Measurements from ENCODE around the gene WSB1. TPM values are rescaled to one million over a fixed set of nuclear protein-coding genes. Genes with fewer than 3 reads are reported as not detected.

The WSB1 gene
- total RNA-seq, 1 experiment from 2014 or later, result 157 TPM

DNA sequence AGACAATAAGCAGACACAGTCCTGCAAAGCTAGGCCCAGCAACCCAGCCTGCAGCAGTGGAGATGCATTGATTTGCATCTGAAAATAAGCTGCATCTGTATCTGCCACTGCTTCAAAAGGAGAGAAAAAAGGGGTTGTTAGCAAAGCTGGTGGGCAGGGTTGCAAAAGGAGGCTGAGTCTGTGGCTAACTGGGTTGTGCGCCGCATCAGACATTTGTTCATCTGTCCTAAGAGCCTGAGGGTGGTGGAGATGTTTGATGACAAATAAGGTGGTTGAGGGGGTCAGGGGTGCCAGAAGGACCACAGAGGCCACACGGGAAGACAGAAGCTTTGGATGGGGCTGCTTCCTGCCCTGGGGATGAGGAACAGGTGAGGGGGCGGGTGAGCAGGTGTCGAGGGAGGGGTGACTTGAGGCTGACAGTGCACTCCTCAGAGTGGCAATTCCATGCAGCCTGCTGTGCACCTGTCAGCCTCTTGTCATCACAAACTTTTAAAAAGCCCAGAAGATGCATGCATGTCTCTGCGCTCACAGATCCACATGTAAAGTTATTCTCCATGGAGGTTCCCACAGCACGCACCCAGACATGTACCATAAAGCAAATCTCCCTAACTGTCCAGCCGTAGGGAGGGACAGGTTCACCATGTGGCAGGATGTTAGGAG is 35.4 kb downstream of the WSB1 start:
- Mint-ChIP-seq H3K27me3 (ENCODE audit: insufficient read depth, unreplicated experiment) (no peaks in the 10 kb centered on the region), H3K4me3 (ENCODE audit: unreplicated experiment) (no peak overlapping the region), H3K9me3 (ENCODE audit: unreplicated experiment) (no peaks in the 10 kb centered on the region), H3K36me3 (ENCODE audit: insufficient read depth, unreplicated experiment) (peaks cover 7% of the 10 kb centered on the region), H3K4me1 (ENCODE audit: low read depth, unreplicated experiment) (peaks cover 26% of the 10 kb centered on the region), H3K27ac (ENCODE audit: unreplicated experiment) (no peak overlapping the region)
- ChIA-PET CTCF (interaction anchor here (0.8 kb wide), 1 partner anchor 84 kb away, joined by 3 read pairs; no protein-coding TSS in a partner anchor), POLR2A (no interaction called here)
- BruUV-seq (replicated peaks), result no TSS peak
- no peak for DNase-seq
- H3K4me1 ChIP-seq, result peaks cover 10% of the 10 kb centered on the region
- no peaks in the 10 kb centered on the region for H3K36me3 ChIP-seq (ENCODE audit: control insufficient read depth, insufficient read depth, low read length)
- TF ChIP-seq CTCF (IDR thresholded peaks at IDR 0.05; ENCODE audit: insufficient read depth in 1 of 2, low read depth in 1 of 2, low read length in 1 of 2, severe bottlenecking in 1 of 2, unreplicated experiment in 1 of 2), result no peak
- H3K4me3 ChIP-seq (ENCODE audit: low read depth, low read length), result no peak overlapping the region
- H3K9me3 ChIP-seq, result no peaks in the 10 kb centered on the region
- H3K27me3 ChIP-seq (replicated peaks; ENCODE audit: control insufficient read depth, insufficient read depth, low read length), result no peaks in the 10 kb centered on the region
- intact Hi-C loops (cut with micrococcal nuclease; ENCODE audit: unreplicated experiment), result no loop called here

DNA sequence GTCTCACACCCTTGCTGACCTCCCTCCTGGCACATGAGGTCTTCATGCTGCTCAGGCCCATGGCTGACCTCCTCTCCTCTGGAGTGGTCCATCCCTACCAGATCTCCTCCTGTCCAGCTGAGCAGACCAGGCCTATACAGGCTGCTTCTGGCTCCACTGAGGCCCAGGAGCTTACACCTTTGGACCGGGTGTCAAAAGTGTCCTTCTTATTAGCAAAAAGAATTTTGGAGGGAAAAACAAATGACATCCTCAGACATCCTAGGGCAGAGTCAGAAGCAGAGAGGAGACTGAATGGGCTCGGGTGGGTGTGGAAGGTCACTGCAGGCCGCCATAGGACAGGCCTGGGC is 38.1 kb downstream of the WSB1 start:
- Mint-ChIP-seq H3K36me3 (ENCODE audit: insufficient read depth, unreplicated experiment) (peaks cover 7% of the 10 kb centered on the region), H3K4me1 (ENCODE audit: low read depth, unreplicated experiment) (peaks cover 26% of the 10 kb centered on the region), H3K4me3 (ENCODE audit: unreplicated experiment) (peak overlapping the region; percentile 73), H3K9me3 (ENCODE audit: unreplicated experiment) (no peaks in the 10 kb centered on the region), H3K27me3 (ENCODE audit: insufficient read depth, unreplicated experiment) (no peaks in the 10 kb centered on the region), H3K27ac (ENCODE audit: unreplicated experiment) (peak overlapping the region; percentile 93)
- no peaks in the 10 kb centered on the region for H3K9me3 ChIP-seq
- H3K27me3 ChIP-seq (replicated peaks; ENCODE audit: control insufficient read depth, insufficient read depth, low read length), result no peaks in the 10 kb centered on the region
- no TSS peak for BruUV-seq (replicated peaks)
- no peaks in the 10 kb centered on the region for H3K36me3 ChIP-seq (ENCODE audit: control insufficient read depth, insufficient read depth, low read length)
- no peak overlapping the region for H3K4me3 ChIP-seq (ENCODE audit: low read depth, low read length)
- no peak for TF ChIP-seq CTCF (IDR thresholded peaks at IDR 0.05; ENCODE audit: insufficient read depth in 1 of 2, low read depth in 1 of 2, low read length in 1 of 2, severe bottlenecking in 1 of 2, unreplicated experiment in 1 of 2)
- peaks cover 10% of the 10 kb centered on the region for H3K4me1 ChIP-seq
- ChIA-PET POLR2A (no interaction called here), CTCF (no interaction called here)
- intact Hi-C loops (cut with micrococcal nuclease; ENCODE audit: unreplicated experiment), result loop anchor here (1.0 to 2.0 kb wide), 7 partner anchors 9 to 269 kb away; partner anchors contain the start of gene WSB1
- no peak for DNase-seq

GRCh38 chr17:27332485-27333409 is 38.8 kb downstream of the WSB1 start:
- ChIA-PET POLR2A (interaction anchor here (1.0 to 1.3 kb wide), 4 partner anchors 38 to 96 kb away, joined by 4 to 20 read pairs (median 6); partner anchors contain the start of gene WSB1), CTCF (interaction anchor here (0.6 to 2.7 kb wide), 21 partner anchors 9 to 136 kb away, joined by 3 to 122 read pairs (median 4); partner anchors contain the start of gene KSR1)
- Mint-ChIP-seq H3K36me3 (ENCODE audit: insufficient read depth, unreplicated experiment) (peaks cover 7% of the 10 kb centered on the region), H3K9me3 (ENCODE audit: unreplicated experiment) (no peaks in the 10 kb centered on the region), H3K27me3 (ENCODE audit: insufficient read depth, unreplicated experiment) (no peaks in the 10 kb centered on the region), H3K4me3 (ENCODE audit: unreplicated experiment) (peak overlapping the region; percentile 73), H3K4me1 (ENCODE audit: low read depth, unreplicated experiment) (peaks cover 26% of the 10 kb centered on the region), H3K27ac (ENCODE audit: unreplicated experiment) (peak overlapping the region; percentile 93)
- peak; percentile 99 for DNase-seq
- H3K4me3 ChIP-seq (ENCODE audit: low read depth, low read length), result peak overlapping the region; percentile 44
- peaks cover 10% of the 10 kb centered on the region for H3K4me1 ChIP-seq
- TF ChIP-seq CTCF (IDR thresholded peaks at IDR 0.05; ENCODE audit: insufficient read depth in 1 of 2, low read depth in 1 of 2, low read length in 1 of 2, severe bottlenecking in 1 of 2, unreplicated experiment in 1 of 2), result peak; percentile 93 to 94
- intact Hi-C loops (cut with micrococcal nuclease; ENCODE audit: unreplicated experiment), result loop anchor here (1.0 to 2.0 kb wide), 7 partner anchors 9 to 269 kb away; partner anchors contain the start of gene WSB1
- H3K27me3 ChIP-seq (replicated peaks; ENCODE audit: control insufficient read depth, insufficient read depth, low read length), result no peaks in the 10 kb centered on the region
- no peaks in the 10 kb centered on the region for H3K36me3 ChIP-seq (ENCODE audit: control insufficient read depth, insufficient read depth, low read length)
- TSS peak; percentile 50 for BruUV-seq (replicated peaks)
- no peaks in the 10 kb centered on the region for H3K9me3 ChIP-seq
